H1 (cell line): ENCODE results near the gene NFATC1. TPM values are rescaled to one million over a fixed set of nuclear protein-coding genes. Genes with fewer than 3 reads are reported as not detected.
A peak's percentile ranks its signal among the peaks of the same experiment; 100 is the strongest.

ENCODE experiments used
- CTCF ChIA-PET: fragments of 300-600 bp; sonication (Branson Sonifier 250); formaldehyde crosslinking; loops from one replicate; lab custom pipeline; 2021; ENCODE audit not compliant: partially characterized antibody; lab: Charles Lee
- POLR2A ChIA-PET: fragments of 300-600 bp; sonication (Branson Sonifier 250); formaldehyde crosslinking; loops from one replicate; lab custom pipeline; 2021; ENCODE audit warnings: inconsistent platforms; ENCODE audit not compliant: partially characterized antibody; lab: Charles Lee
- DNase-seq, 2 experiments: peaks; one replicate each; pipeline versions ENCODE4 v3.0.0 to v3.0.0-alpha.2; 2010 to 2022; ENCODE audit warnings: low spot score in 2 of 2, low read depth in 1 of 2, mixed read lengths in 1 of 2
- FAIRE-seq: peaks from 2 replicates; lab custom pipeline; 2011; peaks lifted over from hg19 to GRCh38; lab: Jason Lieb, UNC
- H2AFZ ChIP-seq: 2 replicates; pipeline ENCODE4 v1.8.1; 2012; ENCODE audit warnings: low read length, inconsistent platforms
- H2AK5ac ChIP-seq: 2 replicates; pipeline ENCODE4 v1.6.1; 2013; ENCODE audit warnings: low read depth, low read length
- H2BK120ac ChIP-seq: replicated peaks from 2 replicates; pipeline ENCODE3; 2013; ENCODE audit warnings: low read depth, low read length, inconsistent platforms
- H2BK12ac ChIP-seq: 2 replicates; pipeline ENCODE4 v1.6.1; 2013; ENCODE audit warnings: low read depth, low read length
- H2BK15ac ChIP-seq: 2 replicates; pipeline ENCODE4 v1.6.1; 2013; ENCODE audit warnings: low read length
- H2BK20ac ChIP-seq: 2 replicates; pipeline ENCODE4 v1.6.1; 2013; ENCODE audit warnings: low read length
- H2BK5ac ChIP-seq: 2 replicates; pipeline ENCODE4 v1.6.1; 2013; ENCODE audit warnings: low read depth, low read length
- H3K14ac ChIP-seq: 2 replicates; pipeline ENCODE4 v1.6.1; 2013; ENCODE audit warnings: inconsistent platforms; ENCODE audit not compliant: insufficient read length
- H3K18ac ChIP-seq: 2 replicates; pipeline ENCODE4 v1.6.1; 2013; ENCODE audit warnings: low read length; ENCODE audit errors: extremely low read depth
- H3K23ac ChIP-seq: 2 replicates; pipeline ENCODE4 v1.6.1; 2013; ENCODE audit warnings: inconsistent platforms; ENCODE audit not compliant: insufficient read length
- H3K23me2 ChIP-seq: 2 replicates; pipeline ENCODE4 v1.6.1; 2013; ENCODE audit warnings: low read depth, low read length
- H3K27ac ChIP-seq: 2 replicates; pipeline ENCODE4 v1.6.1; 2011; ENCODE audit warnings: low read depth, low read length, inconsistent platforms
- H3K27me3 ChIP-seq, 4 experiments: replicated peaks in 1 of 4; 1 replicate in 1 of 4; 2 replicates in 3 of 4; pipeline versions ENCODE4 v1.6.1 to v1.8.1; 2011 to 2013; ENCODE audit warnings: low read length in 3 of 4, mild to moderate bottlenecking in 3 of 4, inconsistent platforms in 2 of 4, mixed read lengths in 2 of 4, moderate library complexity in 1 of 4; ENCODE audit not compliant: control insufficient read depth in 3 of 4, insufficient read depth in 3 of 4; ENCODE audit errors: extremely low read depth in 1 of 4
- H3K36me3 ChIP-seq, 4 experiments: 2 replicates each; pipeline versions ENCODE4 v1.6.1 to v1.8.1; 2011 to 2013; ENCODE audit warnings: mild to moderate bottlenecking in 4 of 4, low read length in 3 of 4, moderate library complexity in 2 of 4, control low read depth in 1 of 4, inconsistent platforms in 1 of 4; ENCODE audit not compliant: insufficient read depth in 4 of 4, control insufficient read depth in 2 of 4
- H3K4ac ChIP-seq: replicated peaks from 2 replicates; pipeline ENCODE3; 2013; ENCODE audit warnings: low read length, low read depth, mixed read lengths, inconsistent platforms; ENCODE audit not compliant: insufficient read length
- H3K4me1 ChIP-seq, 4 experiments: replicated peaks in 1 of 4; 1 replicate in 1 of 4; 2 replicates in 3 of 4; pipeline versions ENCODE4 v1.6.1 to v1.8.1; 2011 to 2013; ENCODE audit warnings: low read length in 3 of 4, inconsistent platforms in 2 of 4, mixed read lengths in 1 of 4; ENCODE audit not compliant: insufficient read depth in 4 of 4, control insufficient read depth in 3 of 4
- H3K4me2 ChIP-seq, 2 experiments: 2 replicates each; pipeline versions ENCODE4 v1.6.1 to v1.8.1; 2011 to 2013; ENCODE audit warnings: low read depth in 2 of 2, low read length in 2 of 2, control low read depth in 1 of 2, inconsistent platforms in 1 of 2, mild to moderate bottlenecking in 1 of 2; ENCODE audit not compliant: insufficient read depth in 1 of 2
- H3K4me3 ChIP-seq, 4 experiments: fragments of 200-600, 300-600 bp in 1 of 4; sonication (generic), shearing (Covaris generic), sonication (Bioruptor Twin) in 1 of 4; 2 replicates each; pipeline versions ENCODE4 v1.5.1 to v1.8.1; 2011 to 2016; ENCODE audit warnings: low read length in 4 of 4, low read depth in 3 of 4, control low read depth in 2 of 4, inconsistent platforms in 2 of 4, mild to moderate bottlenecking in 2 of 4, mixed read lengths in 1 of 4, moderate library complexity in 1 of 4; ENCODE audit not compliant: insufficient read depth in 2 of 4; ENCODE audit errors: extremely low read depth in 1 of 4
- H3K56ac ChIP-seq: replicated peaks from 2 replicates; pipeline ENCODE3; 2013; ENCODE audit warnings: low read depth, mild to moderate bottlenecking, mixed read lengths, low read length, inconsistent platforms; ENCODE audit not compliant: insufficient read length
- H3K79me1 ChIP-seq: 2 replicates; pipeline ENCODE4 v1.6.1; 2013; ENCODE audit warnings: low read depth, low read length, control low read depth
- H3K79me2 ChIP-seq, 2 experiments: 2 replicates each; pipeline versions ENCODE4 v1.6.1 to v1.8.1; 2012 to 2013; ENCODE audit warnings: low read length in 2 of 2, mild to moderate bottlenecking in 2 of 2, inconsistent platforms in 1 of 2; ENCODE audit not compliant: insufficient read depth in 2 of 2, control insufficient read depth in 1 of 2
- H3K9ac ChIP-seq, 4 experiments: replicated peaks in 1 of 4; 1 replicate in 1 of 4; 2 replicates in 3 of 4; pipeline versions ENCODE4 v1.6.1 to v1.8.1; 2011 to 2013; ENCODE audit warnings: low read depth in 3 of 4, low read length in 3 of 4, control low read depth in 2 of 4, mild to moderate bottlenecking in 2 of 4, moderate library complexity in 2 of 4, inconsistent platforms in 1 of 4; ENCODE audit errors: extremely low read depth in 1 of 4
- H3K9me3 ChIP-seq, 2 experiments: 2 replicates each; pipeline versions ENCODE4 v1.6.1 to v1.8.1; 2012 to 2013; ENCODE audit warnings: mild to moderate bottlenecking in 2 of 2, moderate library complexity in 2 of 2, control low read depth in 1 of 2, inconsistent platforms in 1 of 2, low read depth in 1 of 2, low read length in 1 of 2, mixed read lengths in 1 of 2; ENCODE audit not compliant: insufficient read depth in 2 of 2
- H4K20me1 ChIP-seq, 2 experiments: replicated peaks in 1 of 2; 2 replicates each; pipeline versions ENCODE3 to v1.8.1; 2011 to 2013; ENCODE audit warnings: inconsistent platforms in 2 of 2, low read length in 2 of 2, mild to moderate bottlenecking in 1 of 2; ENCODE audit not compliant: insufficient read depth in 2 of 2, control insufficient read depth in 1 of 2
- H4K5ac ChIP-seq: 2 replicates; pipeline ENCODE4 v1.6.1; 2013; ENCODE audit warnings: low read length, low read depth, mixed read lengths, inconsistent platforms; ENCODE audit not compliant: insufficient read length
- H4K8ac ChIP-seq: 2 replicates; pipeline ENCODE4 v1.8.0; 2013; ENCODE audit warnings: mild to moderate bottlenecking, moderate library complexity, low read length, inconsistent platforms; ENCODE audit not compliant: insufficient read depth; ENCODE audit errors: extremely low read depth
- H4K91ac ChIP-seq: replicated peaks from 2 replicates; pipeline ENCODE3; 2013; ENCODE audit warnings: low read length, mixed read lengths, inconsistent platforms; ENCODE audit not compliant: insufficient read length
- HDAC2 ChIP-seq, 2 experiments: fragments of 300-600 bp in 1 of 2; sonication (generic) in 1 of 2; IDR thresholded peaks; 2 replicates each; pipeline ENCODE4 v1.6.1; 2011 to 2012; ENCODE audit warnings: low read depth in 2 of 2, low read length in 2 of 2, mild to moderate bottlenecking in 2 of 2, moderate library complexity in 2 of 2, borderline replicate concordance in 1 of 2, inconsistent platforms in 1 of 2
- KDM4A ChIP-seq: IDR thresholded peaks from one replicate; pipeline ENCODE4 v1.7.1; 2012; ENCODE audit warnings: low read depth, mild to moderate bottlenecking, moderate library complexity, low read length, inconsistent platforms; ENCODE audit not compliant: severe bottlenecking
- NANOG ChIP-seq: IDR thresholded peaks from 2 replicates; pipeline ENCODE4 v1.6.1; 2011; ENCODE audit warnings: low read length, low read depth, mild to moderate bottlenecking, inconsistent platforms; ENCODE audit not compliant: insufficient read depth, poor library complexity, severe bottlenecking
- RNF2 ChIP-seq: fragments of 200-900, 300-1000 bp; sonication (generic); IDR thresholded peaks from 2 replicates; pipeline ENCODE4 v1.7.1; 2016; ENCODE audit warnings: borderline replicate concordance, low read depth, mild to moderate bottlenecking, antibody characterized with exemption, low read length; ENCODE audit not compliant: poor library complexity, severe bottlenecking; ENCODE audit errors: missing control alignments
- SRF ChIP-seq: IDR thresholded peaks from 2 replicates; pipeline ENCODE4 v1.6.1; 2011; ENCODE audit warnings: mild to moderate bottlenecking, low read depth, low read length, moderate library complexity
- TAF7 ChIP-seq: optimal IDR thresholded peaks from 2 replicates; pipeline ENCODE3; 2011; ENCODE audit warnings: low read depth, mild to moderate bottlenecking, inconsistent platforms, low read length, moderate library complexity, borderline replicate concordance
- YY1 ChIP-seq: IDR thresholded peaks from 2 replicates; pipeline ENCODE4 v1.6.1; 2011; ENCODE audit warnings: low read depth, mild to moderate bottlenecking, low read length
- WGBS, 2 experiments: shearing (Covaris generic) in 1 of 2; methylation state at CpG; one replicate each; pipeline versions ENCODE4 v1.1.6 to v1.1.7; 2013 to 2015; ENCODE audit warnings: low lambda C conversion rate in 2 of 2, mixed read lengths in 2 of 2, inconsistent platforms in 1 of 2, low coverage in 1 of 2, missing lambda C conversion rate in 1 of 2; ENCODE audit not compliant: insufficient replicate concordance in 2 of 2, insufficient coverage in 1 of 2, insufficient read length in 1 of 2; ENCODE audit errors: extremely low coverage in 1 of 2, missing lambda C conversion rate in 1 of 2; 5-methylcytosine and 5-hydroxymethylcytosine counted together
- polyA plus RNA-seq, 7 experiments: library from polyadenylated mRNA; depleted of rRNA in 3 of 7; stranded (reverse) in 5 of 7; unstranded in 2 of 7; fragments of >200 nt in 5 of 7; fragments of 200-250 nt in 2 of 7; gene quantifications; 1 replicate in 5 of 7; 2 replicates in 1 of 7; 4 replicates in 1 of 7; pipeline versions ENCODE4 v1.2.1 to v1.2.3, GENCODE V29; 2011 to 2013; ENCODE audit warnings: missing spikeins in 2 of 7, mixed read lengths in 2 of 7
- total RNA-seq: library from RNA; stranded (reverse); fragmentation: NEBNext Ultra II Directional; extraction: Animal tissue kit (Norgen Biotek cat#: 25700); gene quantifications from 2 replicates; pipeline ENCODE4 v1.2.1, GENCODE V29; 2021
- TF ChIP-seq, protein P1 (sequence below): IDR thresholded peaks from 2 replicates; pipeline ENCODE4 v1.6.1; 2011; ENCODE audit warnings: low read depth, mild to moderate bottlenecking, low read length; ENCODE audit not compliant: insufficient read depth
- TF ChIP-seq, protein P2 (sequence below): IDR thresholded peaks from 2 replicates; pipeline ENCODE4 v1.6.1; 2011; ENCODE audit warnings: low read length, improper control_type of control experiment

The NFATC1 gene
- total and polyA plus RNA-seq, 2 of the 8 experiments (the other 6 are each of a cell fraction or from before 2014, with no cell fraction given) = 2.0 to 6.6 TPM

DNA sequence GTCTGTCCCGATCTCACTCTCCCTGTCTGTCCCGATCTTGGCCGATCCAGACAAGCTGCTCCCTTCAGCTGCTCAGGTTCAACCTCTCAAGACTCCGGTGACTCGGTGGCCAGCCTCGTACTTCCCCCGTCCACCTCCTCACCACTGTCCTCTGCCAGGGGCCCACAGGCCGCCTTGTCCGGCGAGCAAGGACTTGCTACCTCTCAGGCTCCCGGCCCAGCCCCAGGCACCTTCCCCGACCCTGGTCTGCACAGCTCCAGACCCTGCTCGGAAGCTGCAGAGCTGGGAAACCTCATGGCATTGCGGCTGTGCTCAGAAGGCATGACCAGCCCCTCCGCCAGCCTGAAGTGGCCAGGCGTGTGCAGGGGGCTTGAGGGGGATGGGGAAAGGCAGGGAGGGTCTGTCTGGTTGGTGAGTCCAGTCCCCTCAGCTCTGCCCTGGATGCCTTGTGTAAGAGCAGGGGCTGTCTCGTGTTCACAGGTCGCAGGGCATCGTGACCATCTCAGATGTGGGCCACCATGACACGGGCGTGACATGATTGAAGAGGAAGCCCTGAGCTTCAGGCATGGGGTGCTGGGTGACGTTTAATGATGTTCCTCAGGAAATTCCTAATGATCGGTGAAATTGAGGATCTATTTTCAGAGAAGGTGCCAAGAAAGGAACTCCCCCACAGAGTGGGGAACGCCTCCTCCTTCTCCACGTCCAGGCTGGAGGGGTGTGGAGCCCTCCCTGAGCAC, 162.6 kb downstream of the NFATC1 start:
- Histone ChIP-seq H2AFZ (no peak overlapping the region), H2BK12ac (no peak overlapping the region), H4K8ac (no peak overlapping the region), H3K4me1 (no peaks in the 10 kb centered on the region; a peak in 1 of 7 replicates), H3K79me2 (no peaks in the 10 kb centered on the region), H2BK120ac (no peak overlapping the region), H3K4me3 (no peak overlapping the region), H3K27me3 (no peaks in the 10 kb centered on the region), H3K4me2 (no peak overlapping the region), H3K14ac (no peak overlapping the region), H4K20me1 (no peaks in the 10 kb centered on the region), H2BK15ac (no peak overlapping the region), H3K36me3 (no peaks in the 10 kb centered on the region), H3K18ac (no peak overlapping the region), H3K27ac (no peak overlapping the region), H3K23ac (no peak overlapping the region), H3K4ac (no peak overlapping the region), H4K91ac (no peak overlapping the region), H3K9ac (no peak overlapping the region), H3K79me1 (no peaks in the 10 kb centered on the region), H2BK20ac (peak overlapping the region; percentile 32; the same call in 1 of the 2 replicates), H3K9me3 (no peaks in the 10 kb centered on the region), H3K23me2 (no peaks in the 10 kb centered on the region), H3K56ac (no peak overlapping the region), H4K5ac (no peak overlapping the region), H2AK5ac (no peak overlapping the region), H2BK5ac (peak overlapping the region; percentile 16; the same call in 1 of the 2 replicates)
- ChIA-PET CTCF (interaction anchor here (1.0 kb wide), 1 partner anchor 109 kb away, joined by 3 read pairs; no protein-coding TSS in a partner anchor), POLR2A (no interaction called here)
- DNase-seq = no peak
- FAIRE-seq = no peak
- WGBS, 2 experiments = 90% methylated on average over 24 of the region's 25 CpGs; no CpG with 5 or more reads in 1 of the 2 experiments
- TF ChIP-seq HDAC2 (IDR thresholded peaks at IDR 0.05; ENCODE audit: borderline replicate concordance in 1 of 2, low read depth in 2 of 2, low read length in 2 of 2) = no peak
- TF ChIP-seq TAF7 = no peak
- TF ChIP-seq RNF2 = no peak
- no peak for TF ChIP-seq YY1
- TF ChIP-seq NANOG = no peak
- TF ChIP-seq KDM4A = no peak
- TF ChIP-seq SRF = no peak
- TF ChIP-seq, protein P1, sequence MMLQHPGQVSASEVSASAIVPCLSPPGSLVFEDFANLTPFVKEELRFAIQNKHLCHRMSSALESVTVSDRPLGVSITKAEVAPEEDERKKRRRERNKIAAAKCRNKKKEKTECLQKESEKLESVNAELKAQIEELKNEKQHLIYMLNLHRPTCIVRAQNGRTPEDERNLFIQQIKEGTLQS = no peak
- TF ChIP-seq, protein P2, sequence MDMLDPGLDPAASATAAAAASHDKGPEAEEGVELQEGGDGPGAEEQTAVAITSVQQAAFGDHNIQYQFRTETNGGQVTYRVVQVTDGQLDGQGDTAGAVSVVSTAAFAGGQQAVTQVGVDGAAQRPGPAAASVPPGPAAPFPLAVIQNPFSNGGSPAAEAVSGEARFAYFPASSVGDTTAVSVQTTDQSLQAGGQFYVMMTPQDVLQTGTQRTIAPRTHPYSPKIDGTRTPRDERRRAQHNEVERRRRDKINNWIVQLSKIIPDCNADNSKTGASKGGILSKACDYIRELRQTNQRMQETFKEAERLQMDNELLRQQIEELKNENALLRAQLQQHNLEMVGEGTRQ = no peak
